Islet of Langerhans (tissue), 1 donor: ENCODE results near the gene DNASE1L2.
"Not testable (repeated sequence)": the region's sequence is repeated elsewhere in the genome, so short reads cannot be mapped to it uniquely, and the experiment has no call there.

Source experiments
- FAIRE-seq: peaks from one replicate; lab custom pipeline; 2011; peaks lifted over from hg19 to GRCh38; lab: Jason Lieb, UNC

DNASE1L2 gene

GRCh38 chr16:2236337-2237101 is at the start of gene DNASE1L2:
DNASE1L2 (plus strand) TSS chr16:2236444; CDS start chr16:2236817, 373 bp downstream.
- no peak for FAIRE-seq

GRCh38 chr16:2186505-2186904 is 49.7 kb upstream of the DNASE1L2 start:
- FAIRE-seq: no peak

GRCh38 chr16:2187212-2187611 is 49.0 kb upstream of the DNASE1L2 start:
- no peak for FAIRE-seq

- no peak for FAIRE-seq
Measured at GRCh38 chr16:2188395-2188794, 47.8 kb upstream of the DNASE1L2 start.

- FAIRE-seq: no peak
Measured at GRCh38 chr16:2189252-2189893, 46.9 kb upstream of the DNASE1L2 start.

GRCh38 chr16:2190002-2190658 is 46.1 kb upstream of the DNASE1L2 start:
- FAIRE-seq: no peak

GRCh38 chr16:2190659-2191445 is 45.4 kb upstream of the DNASE1L2 start:
- no peak for FAIRE-seq

- FAIRE-seq: no peak
Measured at GRCh38 chr16:2191446-2191706, 44.9 kb upstream of the DNASE1L2 start.

- FAIRE-seq: no peak
Measured at GRCh38 chr16:2194166-2194834, 41.9 kb upstream of the DNASE1L2 start.

- no peak for FAIRE-seq
Measured at GRCh38 chr16:2194852-2195321, 41.4 kb upstream of the DNASE1L2 start.

GRCh38 chr16:2195322-2196161 is 40.7 kb upstream of the DNASE1L2 start:
- FAIRE-seq: no peak

GRCh38 chr16:2196162-2196980 is 39.9 kb upstream of the DNASE1L2 start, which contains the start of gene CASKIN1:
CASKIN1 (minus strand) TSS chr16:2196605; CDS start chr16:2196432, 173 bp downstream.
- FAIRE-seq: no peak

GRCh38 chr16:2196981-2197511 is 39.2 kb upstream of the DNASE1L2 start:
- no peak for FAIRE-seq

- no peak for FAIRE-seq
Measured at GRCh38 chr16:2197765-2198164, 38.5 kb upstream of the DNASE1L2 start.

- no peak for FAIRE-seq
Measured at GRCh38 chr16:2198283-2198682, 38.0 kb upstream of the DNASE1L2 start.

- no peak for FAIRE-seq
Measured at GRCh38 chr16:2199095-2199494, 37.1 kb upstream of the DNASE1L2 start.

GRCh38 chr16:2199621-2200139 is 36.6 kb upstream of the DNASE1L2 start:
- FAIRE-seq: no peak

GRCh38 chr16:2200313-2200712 is 35.9 kb upstream of the DNASE1L2 start:
- no peak for FAIRE-seq

- FAIRE-seq: not testable (repeated sequence)
Measured at GRCh38 chr16:2203119-2203688, 33.0 kb upstream of the DNASE1L2 start.
